Thoracic aorta (tissue), 2 donors: ENCODE data around the gene COL5A3. TPM values are rescaled to one million over a fixed set of nuclear protein-coding genes. Genes with fewer than 3 reads are reported as not detected.

Experiments used
- ATAC-seq: fragments of 150-250 bp; one replicate; pipeline ENCODE4 v1.8.0; 2017; ENCODE audit warnings: low read depth; ENCODE audit not compliant: insufficient number of reproducible peaks, low FRiP score
- DNase-seq: peaks from one replicate; pipeline ENCODE4 v3.0.0-alpha.2; 2020; ENCODE audit warnings: low spot score
- H3K27ac ChIP-seq, 2 donors: fragments of 200-600 bp; sonication (generic); 1 replicate in 1 of 2; 2 replicates in 1 of 2; pipeline ENCODE4 v1.5.1; 2016; ENCODE audit warnings: mild to moderate bottlenecking in 2 of 2, moderate library complexity in 2 of 2
- H3K27me3 ChIP-seq: fragments of 200-600 bp; sonication (generic); replicated peaks from 2 replicates; pipeline ENCODE4 v1.6.0; 2016; ENCODE audit warnings: mild to moderate bottlenecking; ENCODE audit not compliant: insufficient read depth
- H3K36me3 ChIP-seq: fragments of 200-600 bp; sonication (generic); one replicate; pipeline ENCODE4 v1.5.1; 2016
- H3K4me1 ChIP-seq, 2 donors: fragments of 200-600 bp; sonication (generic); 1 replicate in 1 of 2; 2 replicates in 1 of 2; pipeline versions ENCODE4 v1.5.1 to v1.6.0; 2016; ENCODE audit warnings: low read depth in 2 of 2, mild to moderate bottlenecking in 1 of 2; ENCODE audit not compliant: control insufficient read depth in 1 of 2
- H3K4me3 ChIP-seq: fragments of 200-600 bp; sonication (generic); 2 replicates; pipeline ENCODE4 v1.5.1; 2016; ENCODE audit warnings: mild to moderate bottlenecking
- H3K9me3 ChIP-seq: fragments of 200-600 bp; sonication (generic); 2 replicates; pipeline ENCODE4 v1.5.1; 2016
- total RNA-seq, 2 donors: library from RNA; depleted of rRNA; stranded (reverse); fragments of >200 nt; gene quantifications; one replicate each; pipeline versions ENCODE4 v1.1.0 to v1.2.3, GENCODE V29; 2016
- TF ChIP-seq, protein P1 (sequence below): fragments of 200-600 bp; sonication (generic); IDR thresholded peaks from one replicate; pipeline ENCODE4 v1.5.1; 2019; ENCODE audit warnings: antibody characterized with exemption

Gene COL5A3
- total RNA-seq, 2 donors from 2014 or later = 11.1 to 14.3 TPM

DNA sequence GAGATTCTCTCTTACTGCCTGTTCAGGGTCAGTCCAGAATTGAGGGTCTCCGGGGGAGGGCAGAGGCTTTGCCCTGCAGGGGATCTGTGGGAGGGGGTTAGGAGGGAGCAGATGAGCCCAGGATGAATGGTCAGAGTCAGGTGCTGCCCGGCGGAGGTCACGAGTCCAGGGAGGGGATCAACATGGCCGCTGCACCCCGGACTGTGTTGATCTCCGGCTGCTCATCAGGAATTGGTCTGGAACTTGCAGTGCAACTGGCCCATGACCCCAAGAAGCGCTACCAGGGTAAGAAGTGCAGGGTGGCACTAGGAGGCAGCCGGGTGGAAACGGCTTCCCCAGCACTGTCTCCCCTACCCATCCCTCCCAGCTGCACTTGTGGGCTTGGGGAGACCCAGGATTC is 3.0 kb upstream of the COL5A3 start, which contains the start of gene RDH8:
TSS of gene RDH8 (plus strand) at position 168 of the 400 bp plus-strand sequence. CDS start at position 183, 15 bp downstream.
- no peak within 1 kb of the TSS for H3K4me3 ChIP-seq
- ATAC-seq = no peak
- TF ChIP-seq, protein P1, sequence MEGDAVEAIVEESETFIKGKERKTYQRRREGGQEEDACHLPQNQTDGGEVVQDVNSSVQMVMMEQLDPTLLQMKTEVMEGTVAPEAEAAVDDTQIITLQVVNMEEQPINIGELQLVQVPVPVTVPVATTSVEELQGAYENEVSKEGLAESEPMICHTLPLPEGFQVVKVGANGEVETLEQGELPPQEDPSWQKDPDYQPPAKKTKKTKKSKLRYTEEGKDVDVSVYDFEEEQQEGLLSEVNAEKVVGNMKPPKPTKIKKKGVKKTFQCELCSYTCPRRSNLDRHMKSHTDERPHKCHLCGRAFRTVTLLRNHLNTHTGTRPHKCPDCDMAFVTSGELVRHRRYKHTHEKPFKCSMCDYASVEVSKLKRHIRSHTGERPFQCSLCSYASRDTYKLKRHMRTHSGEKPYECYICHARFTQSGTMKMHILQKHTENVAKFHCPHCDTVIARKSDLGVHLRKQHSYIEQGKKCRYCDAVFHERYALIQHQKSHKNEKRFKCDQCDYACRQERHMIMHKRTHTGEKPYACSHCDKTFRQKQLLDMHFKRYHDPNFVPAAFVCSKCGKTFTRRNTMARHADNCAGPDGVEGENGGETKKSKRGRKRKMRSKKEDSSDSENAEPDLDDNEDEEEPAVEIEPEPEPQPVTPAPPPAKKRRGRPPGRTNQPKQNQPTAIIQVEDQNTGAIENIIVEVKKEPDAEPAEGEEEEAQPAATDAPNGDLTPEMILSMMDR = no peak
- H3K9me3 ChIP-seq = no peaks in the 10 kb centered on the region
- H3K27me3 ChIP-seq = peaks cover 4% of the 10 kb centered on the region
- H3K4me1 ChIP-seq = peaks cover 22 to 24% of the 10 kb centered on the region in 2 donors
- DNase-seq = no peak
- H3K36me3 ChIP-seq = no peaks in the 10 kb centered on the region
- no peak within 1 kb of the TSS for H3K27ac ChIP-seq

DNA sequence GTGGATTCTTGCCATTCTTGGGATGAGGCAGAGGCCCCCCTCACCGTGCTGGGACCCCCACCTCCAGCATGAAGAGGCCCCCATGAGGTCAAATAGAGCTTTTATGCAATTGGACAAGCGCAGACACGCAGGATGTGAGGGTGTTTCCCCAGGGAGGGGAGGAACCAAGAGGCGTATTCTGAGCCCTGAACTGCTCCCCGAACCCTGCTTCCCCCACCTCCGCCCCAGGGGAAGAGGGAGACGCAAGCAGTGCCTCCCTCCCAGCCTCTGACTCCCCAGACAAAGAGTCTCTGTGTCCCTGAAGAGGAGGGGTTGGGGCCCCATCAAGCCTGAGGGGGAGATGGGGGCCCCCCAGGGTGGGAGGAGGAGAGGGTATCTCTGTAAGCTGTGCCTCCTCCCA is 1.7 kb upstream of the COL5A3 start:
- Histone ChIP-seq H3K4me1 (peaks cover 22 to 34% of the 10 kb centered on the region in 2 donors), H3K27me3 (peaks cover 4% of the 10 kb centered on the region), H3K36me3 (no peaks in the 10 kb centered on the region), H3K4me3 (no peak overlapping the region), H3K27ac (no peak overlapping the region), H3K9me3 (no peaks in the 10 kb centered on the region)
- TF ChIP-seq, protein P1 = no peak
- ATAC-seq = no peak
- no peak for DNase-seq

- no peak overlapping the region for H3K4me3 ChIP-seq
- DNase-seq (no peak), ATAC-seq (no peak)
- H3K9me3 ChIP-seq = no peaks in the 10 kb centered on the region
- H3K27ac ChIP-seq = no peak overlapping the region
- H3K27me3 ChIP-seq = peaks cover 4% of the 10 kb centered on the region
- H3K4me1 ChIP-seq = peaks cover 25 to 45% of the 10 kb centered on the region in 2 donors
- no peaks in the 10 kb centered on the region for H3K36me3 ChIP-seq
- TF ChIP-seq, protein P1 = no peak
Measured at GRCh38 chr19:10010939-10011338, 635 bp upstream of the COL5A3 start.

DNA sequence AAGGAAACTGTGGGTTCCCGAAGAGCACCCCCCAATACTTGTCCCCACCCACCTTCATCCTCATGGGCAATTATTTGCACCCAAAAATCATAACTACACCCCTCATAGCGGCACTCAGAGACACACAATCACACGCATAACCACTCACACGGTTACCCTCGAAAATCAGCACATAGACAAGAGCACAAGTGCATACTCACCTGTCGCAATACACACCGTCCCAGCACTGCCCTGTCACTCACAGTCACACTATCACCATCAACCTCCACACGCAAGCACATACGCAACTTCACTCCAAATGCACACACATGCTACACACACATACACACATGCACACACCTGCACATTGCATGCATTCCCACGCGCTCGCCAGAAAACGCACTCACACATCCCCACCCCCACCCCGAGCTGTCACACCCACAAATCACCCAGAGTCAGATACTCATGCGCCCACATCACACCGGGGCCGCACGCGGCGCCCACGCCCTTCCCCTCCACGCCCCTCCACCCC is 535 bp downstream of the COL5A3 start:
- ATAC-seq (no peak), DNase-seq (no peak)
- H3K4me3 ChIP-seq = peak overlapping the region; percentile 66
- H3K27ac ChIP-seq = no peak overlapping the region
- H3K27me3 ChIP-seq = peaks cover 4% of the 10 kb centered on the region
- H3K4me1 ChIP-seq = peaks cover 29 to 50% of the 10 kb centered on the region in 2 donors
- TF ChIP-seq, protein P1 = no peak
- H3K9me3 ChIP-seq = no peaks in the 10 kb centered on the region
- no peaks in the 10 kb centered on the region for H3K36me3 ChIP-seq

DNA sequence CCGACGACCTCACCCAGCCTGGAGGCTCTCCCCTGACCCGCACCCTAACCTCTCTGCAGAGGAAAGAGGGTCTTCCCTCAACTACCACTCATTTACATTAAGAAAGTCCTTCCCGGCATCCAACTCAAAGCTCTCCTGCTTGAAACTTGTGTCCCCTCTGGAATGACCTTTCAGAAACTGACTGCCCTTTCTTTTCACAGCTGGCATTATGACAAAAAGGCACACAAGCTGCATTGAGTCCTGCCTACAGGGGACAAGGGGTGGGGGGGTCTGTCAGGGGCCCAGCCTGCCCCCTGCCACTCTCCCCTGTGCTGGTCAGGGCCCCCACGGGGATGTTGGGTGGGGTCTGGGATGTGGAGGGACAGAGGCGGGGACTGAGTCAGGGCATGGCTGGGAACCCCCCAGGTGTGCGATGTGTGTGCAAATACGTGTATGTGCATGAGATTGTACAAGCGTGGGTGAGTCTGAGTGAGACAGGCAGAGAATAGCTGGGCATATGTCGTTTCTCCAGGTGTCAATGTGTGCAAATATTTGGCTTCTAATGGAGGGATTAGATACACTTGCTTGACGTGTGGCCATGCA is 2.0 kb downstream of the COL5A3 start:
- TF ChIP-seq, protein P1 = no peak
- Histone ChIP-seq H3K4me1 (peaks cover 29 to 50% of the 10 kb centered on the region in 2 donors), H3K36me3 (no peaks in the 10 kb centered on the region), H3K27ac (peak overlapping the region in 1 of 2 donors; percentile 9), H3K4me3 (no peak overlapping the region), H3K9me3 (no peaks in the 10 kb centered on the region), H3K27me3 (peaks cover 4% of the 10 kb centered on the region)
- no peak for DNase-seq
- no peak for ATAC-seq
